Tibial artery (tissue), 4 donors: Measurements from ENCODE around the gene RYR2.

Experiments used
- DNase-seq, 2 donors: peaks; one replicate each; pipeline ENCODE4 v3.0.0-alpha.2; 2019
- H3K27ac ChIP-seq, 2 donors: fragments of 200-600 bp; sonication (generic) in 1 of 2; 1 replicate in 1 of 2; 2 replicates in 1 of 2; pipeline ENCODE4 v1.5.1; 2018 to 2019; ENCODE audit warnings: mild to moderate bottlenecking in 1 of 2
- H3K27me3 ChIP-seq, 2 donors: fragments of 200-600 bp; sonication (generic) in 1 of 2; one replicate each; pipeline versions ENCODE4 v1.5.1 to v1.6.0; 2016 to 2019
- H3K36me3 ChIP-seq, 3 donors: fragments of 200-600 bp; sonication (generic) in 2 of 3; one replicate each; pipeline ENCODE4 v1.5.1; 2016 to 2019; ENCODE audit warnings: mild to moderate bottlenecking in 2 of 3
- H3K4me1 ChIP-seq, 4 donors: fragments of 200-600 bp; sonication (generic) in 2 of 4; 1 replicate in 3 of 4; 2 replicates in 1 of 4; pipeline ENCODE4 v1.5.1; 2016 to 2019
- H3K4me3 ChIP-seq, 2 donors: fragments of 200-600 bp; sonication (generic) in 1 of 2; 1 replicate in 1 of 2; 2 replicates in 1 of 2; pipeline ENCODE4 v1.5.1; 2018 to 2019; ENCODE audit warnings: mild to moderate bottlenecking in 2 of 2
- H3K9me3 ChIP-seq, 3 donors: fragments of 200-600 bp; sonication (generic) in 1 of 3; one replicate each; pipeline ENCODE4 v1.5.1; 2016 to 2019
- intact Hi-C: fragments of 100-400 bp; cut with DNase I; formaldehyde crosslinking; loops from one replicate; pipeline ENCODE4 v1.15.0; 2023; ENCODE audit warnings: low total_unique reads
- TF ChIP-seq, protein P1 (sequence below), 2 experiments: fragments of 200-600 bp in 1 of 2; fragments of 450-650 bp in 1 of 2; IDR thresholded peaks; one replicate each; pipeline ENCODE4 v1.5.1; 2017 to 2019; ENCODE audit warnings: antibody characterized with exemption in 2 of 2, mild to moderate bottlenecking in 1 of 2, moderate library complexity in 1 of 2

RYR2 gene

DNA sequence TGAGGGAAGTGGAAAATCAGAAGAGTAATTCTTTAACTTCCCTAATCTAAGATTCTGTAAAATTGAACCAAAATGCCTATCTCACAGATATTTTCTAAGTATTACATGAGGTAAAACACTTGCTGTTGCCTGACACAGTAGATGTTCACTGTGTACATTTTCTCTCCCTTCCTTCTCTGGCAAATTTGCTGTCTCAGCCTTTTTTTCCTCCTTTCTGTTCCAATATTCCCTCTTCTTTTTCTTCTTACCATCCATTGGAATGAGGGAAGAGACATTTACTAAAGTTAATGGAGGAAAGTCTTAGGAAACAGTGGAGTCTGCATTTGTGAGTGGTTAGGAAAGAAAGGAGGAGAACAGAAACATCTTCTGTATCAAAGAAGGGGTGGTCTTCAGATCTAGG is 608.8 kb downstream of the RYR2 start:
- DNase-seq: no peak
- Histone ChIP-seq H3K27me3 (no peaks in the 10 kb centered on the region), H3K4me1 (no peaks in the 10 kb centered on the region), H3K27ac (no peak overlapping the region), H3K9me3 (no peaks in the 10 kb centered on the region), H3K4me3 (no peak overlapping the region), H3K36me3 (peaks cover 0 to 27% (median 0%) of the 10 kb centered on the region in 3 donors)
- TF ChIP-seq, protein P1, sequence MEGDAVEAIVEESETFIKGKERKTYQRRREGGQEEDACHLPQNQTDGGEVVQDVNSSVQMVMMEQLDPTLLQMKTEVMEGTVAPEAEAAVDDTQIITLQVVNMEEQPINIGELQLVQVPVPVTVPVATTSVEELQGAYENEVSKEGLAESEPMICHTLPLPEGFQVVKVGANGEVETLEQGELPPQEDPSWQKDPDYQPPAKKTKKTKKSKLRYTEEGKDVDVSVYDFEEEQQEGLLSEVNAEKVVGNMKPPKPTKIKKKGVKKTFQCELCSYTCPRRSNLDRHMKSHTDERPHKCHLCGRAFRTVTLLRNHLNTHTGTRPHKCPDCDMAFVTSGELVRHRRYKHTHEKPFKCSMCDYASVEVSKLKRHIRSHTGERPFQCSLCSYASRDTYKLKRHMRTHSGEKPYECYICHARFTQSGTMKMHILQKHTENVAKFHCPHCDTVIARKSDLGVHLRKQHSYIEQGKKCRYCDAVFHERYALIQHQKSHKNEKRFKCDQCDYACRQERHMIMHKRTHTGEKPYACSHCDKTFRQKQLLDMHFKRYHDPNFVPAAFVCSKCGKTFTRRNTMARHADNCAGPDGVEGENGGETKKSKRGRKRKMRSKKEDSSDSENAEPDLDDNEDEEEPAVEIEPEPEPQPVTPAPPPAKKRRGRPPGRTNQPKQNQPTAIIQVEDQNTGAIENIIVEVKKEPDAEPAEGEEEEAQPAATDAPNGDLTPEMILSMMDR (IDR thresholded peaks at IDR 0.05): no peak
- intact Hi-C loops: no loop called here

DNA sequence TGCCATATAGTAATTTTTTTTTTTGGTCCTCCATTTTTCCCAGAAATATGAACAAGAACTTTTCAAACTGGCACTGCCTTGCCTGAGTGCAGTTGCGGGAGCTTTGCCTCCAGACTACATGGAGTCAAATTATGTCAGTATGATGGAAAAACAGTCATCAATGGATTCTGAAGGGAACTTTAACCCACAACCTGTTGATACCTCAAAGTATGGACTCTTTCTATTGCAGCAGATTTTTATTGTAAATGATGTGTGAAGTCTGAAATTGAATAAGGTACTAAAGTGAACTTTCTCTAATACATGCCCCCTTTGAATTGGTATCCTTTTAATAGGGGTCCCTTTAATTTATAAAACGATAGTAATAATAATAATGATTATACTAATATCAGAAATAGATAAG is 613.8 kb downstream of the RYR2 start:
- no peak overlapping the region for H3K27ac ChIP-seq
- H3K4me1 ChIP-seq: no peaks in the 10 kb centered on the region
- intact Hi-C loops: no loop called here
- H3K4me3 ChIP-seq: no peak overlapping the region
- H3K27me3 ChIP-seq: no peaks in the 10 kb centered on the region
- DNase-seq: no peak
- no peaks in the 10 kb centered on the region for H3K9me3 ChIP-seq
- peaks cover 0 to 21% (median 0%) of the 10 kb centered on the region in 3 donors for H3K36me3 ChIP-seq
- TF ChIP-seq, protein P1 (IDR thresholded peaks at IDR 0.05): no peak

DNA sequence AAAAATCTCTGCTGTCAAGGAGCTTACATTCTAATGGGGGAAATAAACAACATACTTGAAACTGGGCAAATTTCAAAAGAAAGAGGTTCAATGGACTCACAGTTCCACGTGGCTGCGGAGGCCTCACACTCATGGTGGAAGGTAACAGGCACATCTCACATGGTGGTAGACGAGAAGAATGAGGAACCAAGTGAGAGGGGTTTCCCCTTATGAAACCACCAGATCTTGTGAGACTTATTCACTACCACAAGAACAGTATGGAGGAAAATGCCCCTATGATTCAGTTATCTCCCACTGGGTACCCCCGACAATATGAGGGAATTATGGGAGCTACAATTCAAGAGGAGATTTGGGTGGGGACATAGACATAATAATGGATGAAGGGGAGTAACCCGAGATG is 622.4 kb downstream of the RYR2 start:
- no peaks in the 10 kb centered on the region for H3K4me1 ChIP-seq
- H3K27me3 ChIP-seq: no peaks in the 10 kb centered on the region
- no peak overlapping the region for H3K27ac ChIP-seq
- no peak for DNase-seq
- no peak overlapping the region for H3K4me3 ChIP-seq
- H3K9me3 ChIP-seq: no peaks in the 10 kb centered on the region
- intact Hi-C loops: no loop called here
- H3K36me3 ChIP-seq: peaks cover 0 to 20% (median 4%) of the 10 kb centered on the region in 3 donors
- TF ChIP-seq, protein P1 (IDR thresholded peaks at IDR 0.05): no peak

DNA sequence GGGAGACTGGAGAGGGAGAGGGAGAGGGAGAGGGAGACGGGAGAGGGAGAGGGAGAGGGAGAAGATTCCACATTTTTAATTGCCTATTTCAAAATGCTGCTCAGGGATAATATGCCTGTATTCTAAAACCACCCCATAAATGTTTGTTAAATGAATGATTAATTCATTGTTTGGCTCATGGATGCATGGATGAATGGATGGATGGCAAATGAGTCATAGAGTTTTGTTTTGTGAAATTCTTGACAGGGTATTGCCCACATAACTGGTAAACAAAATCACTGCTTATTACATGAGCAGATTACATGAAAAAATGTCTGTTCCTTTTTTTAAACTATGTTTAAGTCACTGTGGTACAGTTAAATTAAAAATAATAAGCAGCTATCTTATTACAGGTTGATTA is 628.3 kb downstream of the RYR2 start:
- H3K4me3 ChIP-seq: no peak overlapping the region
- H3K36me3 ChIP-seq: peaks cover 0 to 21% (median 8%) of the 10 kb centered on the region in 3 donors
- no peaks in the 10 kb centered on the region for H3K27me3 ChIP-seq
- no peak overlapping the region for H3K27ac ChIP-seq
- TF ChIP-seq, protein P1 (IDR thresholded peaks at IDR 0.05): no peak
- H3K4me1 ChIP-seq: no peaks in the 10 kb centered on the region
- no peaks in the 10 kb centered on the region for H3K9me3 ChIP-seq
- intact Hi-C loops: no loop called here
- no peak for DNase-seq

DNA sequence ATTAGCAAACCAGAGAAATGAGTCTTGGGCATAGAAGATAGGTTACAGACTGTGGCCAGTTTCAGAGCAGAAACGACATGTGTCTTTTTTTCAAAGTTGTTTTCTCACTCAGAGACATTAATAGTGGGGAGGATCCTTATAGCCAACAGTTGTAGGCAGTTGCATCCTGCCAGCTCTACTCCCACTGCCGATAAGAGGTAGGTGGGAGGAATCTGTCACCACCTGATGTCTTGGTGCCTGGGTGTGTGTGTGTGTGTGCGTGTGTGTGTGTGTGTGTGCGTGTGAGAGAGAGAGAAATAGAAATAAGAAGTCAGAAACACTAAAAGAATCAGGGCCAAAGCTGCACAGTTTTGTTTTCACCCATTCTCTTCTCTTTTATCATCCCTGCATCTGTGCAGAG is 629.3 kb downstream of the RYR2 start:
- no peak overlapping the region for H3K4me3 ChIP-seq
- intact Hi-C loops: no loop called here
- no peaks in the 10 kb centered on the region for H3K4me1 ChIP-seq

More for the DNA sequence above, 629.3 kb downstream of the RYR2 start:
- TF ChIP-seq, protein P1 (IDR thresholded peaks at IDR 0.05): no peak
- Histone ChIP-seq H3K36me3 (peaks cover 0 to 25% (median 8%) of the 10 kb centered on the region in 3 donors), H3K27ac (no peak overlapping the region), H3K27me3 (no peaks in the 10 kb centered on the region), H3K9me3 (no peaks in the 10 kb centered on the region)
- no peak for DNase-seq
